NCI-H2107 (cell line): ENCODE measurements around the gene ADAT2.

Experiments
- DNase-seq: peaks from one replicate; lab custom pipeline; 2025; lab: John Stamatoyannopoulos, UW

The ADAT2 gene

DNA sequence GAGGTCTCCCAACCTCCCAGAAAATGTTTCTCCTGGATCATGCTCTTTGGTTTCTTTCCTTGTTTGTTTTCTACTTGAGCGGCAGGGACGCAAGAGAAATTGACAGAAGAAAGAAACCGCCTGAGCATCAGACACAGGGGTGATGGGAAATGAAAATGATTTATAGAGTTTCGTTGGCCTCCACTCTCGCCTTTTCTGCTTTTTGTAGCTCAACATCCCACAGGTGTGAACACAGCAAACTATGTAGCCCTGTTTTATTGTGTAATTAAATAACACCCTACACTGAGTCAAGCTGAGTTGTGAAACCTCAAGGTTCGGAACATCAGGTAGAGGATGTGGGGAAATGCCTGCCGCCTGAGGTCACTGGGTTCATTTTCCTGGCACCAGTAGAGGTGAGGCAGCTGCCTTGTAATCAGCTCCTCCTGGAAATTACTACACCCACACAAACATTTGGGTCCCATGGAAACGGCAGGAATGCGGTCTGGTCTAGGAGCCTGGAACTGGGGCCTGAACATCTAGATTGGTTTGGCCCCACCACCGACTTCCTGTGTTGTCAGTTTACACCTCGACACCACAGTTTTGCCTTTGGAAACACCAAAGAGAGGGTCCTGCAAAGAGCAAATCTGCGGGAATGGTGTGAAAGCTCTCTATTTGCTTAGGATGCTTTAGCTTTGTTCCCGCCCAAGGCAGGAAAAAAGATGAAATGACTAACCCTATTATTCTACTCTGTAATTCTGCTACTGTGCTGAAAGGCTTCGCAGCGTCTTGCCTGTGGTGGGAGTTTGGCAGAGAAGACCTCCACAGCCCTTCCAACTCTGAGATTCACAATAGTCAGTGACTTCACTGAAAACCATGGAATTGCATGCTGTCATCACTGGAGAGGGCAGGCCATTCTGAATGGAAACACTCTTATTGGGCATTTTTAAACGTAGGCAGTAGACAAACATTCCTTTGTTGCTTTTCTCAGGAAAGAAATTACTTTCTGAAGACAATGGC, 53.0 kb downstream of the ADAT2 start:
- DNase-seq: no peak

DNA sequence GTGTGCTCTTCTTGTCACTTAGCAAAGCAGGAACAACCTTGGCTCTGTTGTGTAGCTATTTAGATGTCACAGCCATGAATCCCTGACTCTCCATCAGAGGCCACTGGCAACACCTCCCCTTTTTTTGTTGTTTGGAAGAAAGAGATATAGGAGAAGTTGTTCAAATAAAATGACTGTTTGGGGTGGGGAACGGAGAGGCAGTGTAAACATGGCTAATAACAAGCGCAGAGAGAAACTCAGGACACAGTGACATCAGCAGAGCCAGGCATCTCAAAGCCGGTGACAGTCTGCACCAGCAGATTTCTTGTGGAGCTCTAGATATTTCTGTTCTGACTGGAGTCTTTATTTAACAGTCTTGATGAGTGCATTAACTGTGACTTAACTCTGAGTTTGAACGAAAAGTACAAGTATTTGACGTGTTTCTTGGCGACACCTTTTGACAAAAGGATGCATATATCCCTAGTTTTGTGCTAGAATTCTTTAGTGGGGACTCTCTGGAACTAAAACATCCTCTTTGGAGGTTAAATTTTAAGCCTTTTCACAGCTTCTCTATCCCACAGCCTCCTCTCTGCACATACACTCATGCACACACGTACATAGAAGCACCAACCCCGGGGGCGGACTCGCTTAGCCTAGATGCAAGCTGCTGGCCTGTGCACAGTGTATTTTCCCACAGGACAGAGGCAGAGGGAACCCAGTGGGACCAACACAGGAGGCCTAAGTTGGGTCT, 53.8 kb downstream of the ADAT2 start:
- no peak for DNase-seq

DNA sequence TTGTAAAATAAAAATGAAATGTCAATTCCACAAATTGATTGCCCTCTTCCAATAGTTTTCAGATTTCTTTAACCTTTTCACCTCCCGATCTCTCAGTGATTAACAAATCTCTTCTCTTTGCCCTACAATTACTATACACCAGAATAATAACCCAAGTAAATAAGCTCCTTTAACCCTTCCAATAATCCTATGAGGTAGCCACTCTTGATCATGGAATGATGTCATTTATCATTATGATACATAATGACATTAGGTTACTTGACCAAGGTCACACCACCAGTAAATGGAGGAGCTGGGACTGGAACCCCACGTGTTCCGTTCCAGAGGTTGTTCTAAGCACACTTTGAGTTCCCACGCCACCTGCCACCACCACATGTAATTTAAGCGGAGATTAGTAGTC, 54.8 kb downstream of the ADAT2 start:
- DNase-seq: no peak

DNA sequence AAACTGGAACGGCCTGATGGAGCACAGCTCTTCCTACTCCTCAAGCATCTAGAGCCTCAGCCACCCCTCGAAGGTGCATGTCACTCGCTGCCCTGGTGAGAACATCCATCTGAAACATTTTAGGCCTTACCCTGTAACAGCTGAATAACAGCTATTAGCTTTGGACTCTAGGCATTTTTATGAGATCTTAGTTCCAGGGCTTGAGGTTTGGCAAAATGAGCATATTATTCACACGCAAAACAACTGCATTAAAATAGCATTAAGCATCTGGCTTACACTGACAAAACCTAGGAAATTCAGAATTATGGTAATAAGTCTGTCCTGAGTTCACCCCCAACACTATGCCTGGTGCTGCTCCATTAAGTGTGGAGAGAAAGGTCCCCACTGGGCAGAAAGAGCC, 56.1 kb downstream of the ADAT2 start:
- DNase-seq: no peak

DNA sequence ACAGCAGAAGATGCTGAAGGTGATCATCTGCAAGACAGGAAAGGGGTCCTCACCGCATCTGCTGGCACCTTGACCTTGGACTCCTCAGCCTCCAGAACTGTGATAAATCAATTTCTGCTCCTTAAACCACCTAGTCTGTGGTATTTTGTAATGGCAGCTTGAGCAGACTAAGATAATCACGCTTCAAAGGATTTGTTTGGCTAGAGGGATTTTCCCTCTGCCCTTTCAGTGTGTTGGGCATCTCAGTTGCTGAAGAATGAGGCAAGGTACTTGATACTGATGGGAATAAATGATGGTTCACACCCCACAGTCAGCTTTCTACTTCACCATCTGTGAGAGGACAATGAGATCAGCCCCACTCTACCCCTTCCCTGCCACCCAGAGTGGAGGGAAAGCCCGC, 60.2 kb downstream of the ADAT2 start:
- no peak for DNase-seq

DNA sequence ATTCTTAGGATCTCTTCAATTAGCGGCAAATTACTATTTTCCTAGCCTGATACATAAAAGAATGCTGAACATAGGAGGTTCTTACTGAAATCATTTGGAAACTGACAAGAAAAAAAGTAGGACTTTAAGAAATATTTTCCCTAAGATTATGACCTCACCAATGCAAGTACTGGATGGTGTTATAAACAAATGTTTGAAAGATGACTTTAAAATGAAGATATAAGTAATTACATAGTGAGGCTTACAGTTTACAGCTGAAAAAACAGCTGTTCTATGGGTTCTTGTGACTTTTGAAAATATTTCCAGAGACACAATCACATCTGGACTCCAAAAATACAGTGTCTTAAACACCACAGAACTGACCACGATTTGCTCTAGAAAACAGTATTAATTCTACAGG, 64.9 kb downstream of the ADAT2 start:
- no peak for DNase-seq

DNA sequence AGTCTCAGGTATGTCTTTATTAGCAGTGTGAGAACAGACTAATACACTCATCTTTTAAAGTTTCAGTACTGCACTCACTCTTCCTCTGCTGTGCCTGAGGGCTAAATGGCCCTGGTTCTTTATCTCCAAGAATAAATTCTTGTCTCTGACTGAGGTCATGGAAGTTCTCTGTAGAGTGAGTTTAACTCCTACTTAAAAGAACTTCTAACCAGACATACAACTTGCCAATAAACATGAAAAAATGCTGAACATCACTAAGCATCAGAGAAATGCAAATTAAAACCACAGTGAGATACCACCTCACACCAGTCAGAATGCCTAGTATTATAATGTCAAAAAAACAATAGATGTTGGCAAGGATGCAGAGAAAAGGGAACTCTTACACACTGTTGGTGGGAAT, 73.6 kb downstream of the ADAT2 start:
- DNase-seq: no peak

DNA sequence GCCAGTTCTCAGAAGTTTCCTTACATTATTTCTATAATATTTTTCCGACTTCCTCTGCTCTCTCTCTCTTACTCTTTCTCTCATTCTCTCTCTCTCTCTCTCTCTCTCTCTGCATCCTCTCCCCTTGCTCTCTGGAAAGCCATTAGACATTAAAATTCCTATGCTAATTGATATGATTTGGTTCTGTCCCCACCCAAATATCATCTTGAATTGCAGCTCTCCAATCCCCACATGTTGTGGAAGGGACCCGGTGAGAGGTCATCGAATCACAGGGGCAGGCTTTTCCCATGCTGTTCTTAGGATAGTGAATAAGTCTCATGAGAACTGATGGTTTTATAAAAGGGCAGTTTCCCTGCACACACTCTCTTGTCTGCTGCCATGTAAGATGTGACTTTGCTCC, 74.1 kb downstream of the ADAT2 start:
- DNase-seq: no peak

DNA sequence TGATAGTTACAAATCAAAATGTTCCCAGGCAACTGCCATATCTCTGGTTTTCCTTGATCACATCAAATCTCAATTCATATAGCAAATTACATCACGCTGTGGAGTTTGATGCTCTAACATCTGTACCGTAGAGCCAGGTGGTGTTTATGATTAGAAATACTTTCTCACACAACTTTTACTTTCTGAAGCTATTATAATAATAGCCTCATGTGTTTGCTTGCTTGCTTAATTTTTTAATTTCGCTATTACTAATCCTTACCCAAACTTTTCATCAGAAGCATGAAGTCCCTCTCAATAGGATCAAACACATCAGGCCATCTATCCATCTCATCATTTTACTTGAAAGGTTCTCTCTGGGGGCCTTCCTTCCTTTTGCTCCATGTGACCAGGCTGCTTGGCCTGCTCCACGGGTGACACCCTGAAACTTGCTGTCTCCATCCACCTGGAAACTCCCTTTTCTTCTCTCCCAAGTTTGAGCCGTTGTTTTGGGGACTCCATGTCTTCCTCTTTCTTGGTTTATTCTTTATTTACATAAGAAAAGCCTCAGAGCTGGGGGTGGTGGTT, 75.4 kb downstream of the ADAT2 start:
- DNase-seq: no peak

DNA sequence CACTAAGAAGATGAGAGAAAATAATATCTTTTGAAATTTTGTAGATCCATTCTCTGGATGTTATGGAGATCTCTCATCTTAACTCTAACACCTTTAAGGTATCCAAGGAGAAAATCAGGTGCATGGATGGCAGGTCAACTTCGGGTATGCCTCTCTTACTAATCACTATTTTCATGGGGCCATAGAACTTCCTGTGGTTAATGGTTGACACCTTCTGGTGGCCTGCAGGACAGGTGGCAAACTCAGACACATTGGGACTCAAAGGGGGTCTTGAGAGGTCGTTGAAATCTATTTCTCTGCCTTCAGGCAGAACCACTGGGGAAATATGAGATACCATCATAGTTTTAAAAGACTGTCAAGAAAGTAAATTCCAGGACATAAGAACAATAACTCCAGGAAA, 76.5 kb downstream of the ADAT2 start:
- no peak for DNase-seq
